ENCODE results near the gene CNTRL. TPM values are rescaled to one million over a fixed set of nuclear protein-coding genes. Genes with fewer than 3 reads are reported as not detected.

Gene CNTRL
- total and polyA plus RNA-seq, 12 donors: 7.4 to 19.1 (median 9.7) TPM

- no peak overlapping the region for H3K27ac ChIP-seq
- 30 to 45% (median 41%) methylated on average over 2 of the region's 2 CpGs; no CpG with 5 or more reads in 1 of the 4 donors for WGBS, 4 donors
- H3K4me3 ChIP-seq: no peak overlapping the region
- TF ChIP-seq POLR2A (IDR thresholded peaks at IDR 0.05): no peak
- TF ChIP-seq CTCF (IDR thresholded peaks at IDR 0.05): peak in 4 of 6 experiments; percentile 4 to 55 (median 21)
- H3K27me3 ChIP-seq: no peaks in the 10 kb centered on the region
- peak in 6 of 7 donors; percentile 24 to 63 (median 50) for DNase-seq
- no peaks in the 10 kb centered on the region for H3K9me3 ChIP-seq (replicated peaks in 1 of 3)
- H3K36me3 ChIP-seq (replicated peaks in 1 of 2): no peaks in the 10 kb centered on the region
- peaks cover 0 to 6% of the 10 kb centered on the region in 2 donors for H3K4me1 ChIP-seq (replicated peaks in 1 of 2)
- intact Hi-C loops (cut with DNase I): loop anchor here in 1 of 2 donors (5.0 to 10.0 kb wide), 2 partner anchors 68 to 291 kb away; no protein-coding TSS in a partner anchor
These were observed 19.1 kb upstream of the CNTRL start for GRCh38 chr9:121055642-121056143.

- Histone ChIP-seq H3K36me3 (replicated peaks in 1 of 2) (no peaks in the 10 kb centered on the region), H3K27ac (no peak overlapping the region), H3K9me3 (replicated peaks in 1 of 3) (no peaks in the 10 kb centered on the region), H3K4me3 (no peak overlapping the region), H3K27me3 (no peaks in the 10 kb centered on the region), H3K4me1 (replicated peaks in 1 of 2) (peaks cover 0 to 6% of the 10 kb centered on the region in 2 donors)
- no peak for DNase-seq
- no peak for TF ChIP-seq CTCF (IDR thresholded peaks at IDR 0.05)
- TF ChIP-seq POLR2A (IDR thresholded peaks at IDR 0.05): no peak
- 89 to 93% (median 91%) methylated on average over 5 of the region's 5 CpGs for WGBS, 4 donors
- intact Hi-C loops (cut with DNase I): loop anchor here in 1 of 2 donors (5.0 to 10.0 kb wide), 2 partner anchors 71 to 293 kb away; no protein-coding TSS in a partner anchor
These were observed 16.9 kb upstream of the CNTRL start for GRCh38 chr9:121057821-121058220.

GRCh38 chr9:121059513-121059912 is 15.2 kb upstream of the CNTRL start:
- H3K27ac ChIP-seq: no peak overlapping the region
- no peaks in the 10 kb centered on the region for H3K36me3 ChIP-seq (replicated peaks in 1 of 2)
- intact Hi-C loops (cut with DNase I): loop anchor here in 1 of 2 donors (5.0 to 10.0 kb wide), 2 partner anchors 72 to 295 kb away; no protein-coding TSS in a partner anchor
- H3K4me3 ChIP-seq: no peak overlapping the region
- H3K9me3 ChIP-seq (replicated peaks in 1 of 3): no peaks in the 10 kb centered on the region
- H3K27me3 ChIP-seq: no peaks in the 10 kb centered on the region
- no peak for TF ChIP-seq POLR2A (IDR thresholded peaks at IDR 0.05)
- no peak for TF ChIP-seq CTCF (IDR thresholded peaks at IDR 0.05)
- H3K4me1 ChIP-seq (replicated peaks in 1 of 2): peaks cover 0 to 6% of the 10 kb centered on the region in 2 donors
- DNase-seq: no peak
- 78 to 85% (median 81%) methylated on average over 6 of the region's 6 CpGs for WGBS, 4 donors

GRCh38 chr9:121059998-121060636 is 14.6 kb upstream of the CNTRL start:
- Histone ChIP-seq H3K27ac (no peak overlapping the region), H3K4me3 (no peak overlapping the region), H3K36me3 (replicated peaks in 1 of 2) (no peaks in the 10 kb centered on the region), H3K27me3 (no peaks in the 10 kb centered on the region), H3K4me1 (replicated peaks in 1 of 2) (peaks cover 0 to 6% of the 10 kb centered on the region in 2 donors), H3K9me3 (replicated peaks in 1 of 3) (no peaks in the 10 kb centered on the region)
- TF ChIP-seq POLR2A (IDR thresholded peaks at IDR 0.05) (no peak), CTCF (IDR thresholded peaks at IDR 0.05) (peak; percentile 62 to 82 (median 72))
- DNase-seq: peak; percentile 32 to 61 (median 37)
- intact Hi-C loops (cut with DNase I): loop anchor here (5.0 to 10.0 kb wide), 3 partner anchors 73 to 303 kb away; no protein-coding TSS in a partner anchor
- 18 to 26% (median 20%) methylated on average over 6 of the region's 6 CpGs for WGBS, 4 donors
